SK-N-MC (cell line): Measurements from ENCODE around the gene SYNPO.

Experiments used
- EZH2 ChIP-seq: fragments of 200-600 bp; sonication (generic); IDR thresholded peaks from one replicate; pipeline ENCODE4 v1.6.1; 2017; ENCODE audit warnings: antibody characterized with exemption
- POLR2AphosphoS5 ChIP-seq: IDR thresholded peaks from 2 replicates; pipeline ENCODE4 v1.6.1; 2012; ENCODE audit warnings: mild to moderate bottlenecking, low read depth, low read length, borderline replicate concordance

- no peak for TF ChIP-seq POLR2AphosphoS5
- TF ChIP-seq EZH2, result no peak
These were observed 46.9 kb upstream of the SYNPO start for GRCh38 chr5:150593593-150593992.
